AG04449 (cell line): Measurements from ENCODE around the gene CDX1.

Experiments used
- CTCF ChIA-PET: fragments of 350-600 bp; formaldehyde crosslinking; extraction: SDS; loops from one replicate; lab custom pipeline; 2021; ENCODE audit warnings: antibody characterized with exemption; lab: Yijun Ruan, JAX
- POLR2A ChIA-PET: fragments of 400-600, 350-600 bp; formaldehyde crosslinking; extraction: SDS; loops from one replicate; lab custom pipeline; 2020; ENCODE audit warnings: antibody characterized with exemption, inconsistent platforms; lab: Yijun Ruan, JAX
- DNase-seq: peaks from one replicate; pipeline ENCODE4 v3.0.0-alpha.2; 2010; ENCODE audit warnings: low read depth, low spot score
- H3K4me3 ChIP-seq: 2 replicates; pipeline ENCODE4 v1.5.1; 2011; ENCODE audit warnings: low read depth, mild to moderate bottlenecking, control low read depth, low read length
- TF ChIP-seq, protein P1 (sequence below): IDR thresholded peaks from one replicate; pipeline ENCODE4 v1.5.1; 2011; ENCODE audit warnings: mild to moderate bottlenecking, moderate library complexity, low read length, control low read depth, inconsistent platforms; ENCODE audit not compliant: insufficient read depth; ENCODE audit errors: missing control alignments

Gene CDX1

DNA sequence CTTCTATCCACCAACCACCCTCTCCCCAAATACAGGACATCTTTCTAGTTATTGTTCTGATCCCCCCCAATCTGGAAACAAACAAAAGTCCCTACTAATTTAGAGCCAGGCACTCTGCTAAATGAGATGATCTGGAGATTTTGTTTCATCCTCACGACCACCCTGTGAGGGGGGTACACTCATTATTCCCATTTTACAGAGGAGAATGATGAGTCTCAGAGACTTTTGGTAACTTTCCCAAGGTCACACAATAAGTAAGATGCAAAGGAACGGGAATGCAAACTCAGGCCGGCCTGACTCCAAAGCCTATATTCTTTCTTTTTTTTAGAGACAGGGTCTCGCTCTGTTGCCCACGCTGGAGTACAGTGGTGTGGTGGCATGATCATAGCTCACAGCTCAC, 20.3 kb upstream of the CDX1 start:
- TF ChIP-seq, protein P1, sequence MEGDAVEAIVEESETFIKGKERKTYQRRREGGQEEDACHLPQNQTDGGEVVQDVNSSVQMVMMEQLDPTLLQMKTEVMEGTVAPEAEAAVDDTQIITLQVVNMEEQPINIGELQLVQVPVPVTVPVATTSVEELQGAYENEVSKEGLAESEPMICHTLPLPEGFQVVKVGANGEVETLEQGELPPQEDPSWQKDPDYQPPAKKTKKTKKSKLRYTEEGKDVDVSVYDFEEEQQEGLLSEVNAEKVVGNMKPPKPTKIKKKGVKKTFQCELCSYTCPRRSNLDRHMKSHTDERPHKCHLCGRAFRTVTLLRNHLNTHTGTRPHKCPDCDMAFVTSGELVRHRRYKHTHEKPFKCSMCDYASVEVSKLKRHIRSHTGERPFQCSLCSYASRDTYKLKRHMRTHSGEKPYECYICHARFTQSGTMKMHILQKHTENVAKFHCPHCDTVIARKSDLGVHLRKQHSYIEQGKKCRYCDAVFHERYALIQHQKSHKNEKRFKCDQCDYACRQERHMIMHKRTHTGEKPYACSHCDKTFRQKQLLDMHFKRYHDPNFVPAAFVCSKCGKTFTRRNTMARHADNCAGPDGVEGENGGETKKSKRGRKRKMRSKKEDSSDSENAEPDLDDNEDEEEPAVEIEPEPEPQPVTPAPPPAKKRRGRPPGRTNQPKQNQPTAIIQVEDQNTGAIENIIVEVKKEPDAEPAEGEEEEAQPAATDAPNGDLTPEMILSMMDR: no peak
- POLR2A ChIA-PET: interaction anchor here (0.9 to 9.7 kb wide), 2 partner anchors 6 to 68 kb away, joined by 3 to 115 read pairs; partner anchors contain the start of gene PDGFRB
- no peak overlapping the region for H3K4me3 ChIP-seq
- no peak for DNase-seq
- CTCF ChIA-PET: interaction anchor here (1.0 to 9.5 kb wide), 3 partner anchors 10 to 17 kb away, joined by 3 to 52 read pairs (median 3); no protein-coding TSS in a partner anchor

DNA sequence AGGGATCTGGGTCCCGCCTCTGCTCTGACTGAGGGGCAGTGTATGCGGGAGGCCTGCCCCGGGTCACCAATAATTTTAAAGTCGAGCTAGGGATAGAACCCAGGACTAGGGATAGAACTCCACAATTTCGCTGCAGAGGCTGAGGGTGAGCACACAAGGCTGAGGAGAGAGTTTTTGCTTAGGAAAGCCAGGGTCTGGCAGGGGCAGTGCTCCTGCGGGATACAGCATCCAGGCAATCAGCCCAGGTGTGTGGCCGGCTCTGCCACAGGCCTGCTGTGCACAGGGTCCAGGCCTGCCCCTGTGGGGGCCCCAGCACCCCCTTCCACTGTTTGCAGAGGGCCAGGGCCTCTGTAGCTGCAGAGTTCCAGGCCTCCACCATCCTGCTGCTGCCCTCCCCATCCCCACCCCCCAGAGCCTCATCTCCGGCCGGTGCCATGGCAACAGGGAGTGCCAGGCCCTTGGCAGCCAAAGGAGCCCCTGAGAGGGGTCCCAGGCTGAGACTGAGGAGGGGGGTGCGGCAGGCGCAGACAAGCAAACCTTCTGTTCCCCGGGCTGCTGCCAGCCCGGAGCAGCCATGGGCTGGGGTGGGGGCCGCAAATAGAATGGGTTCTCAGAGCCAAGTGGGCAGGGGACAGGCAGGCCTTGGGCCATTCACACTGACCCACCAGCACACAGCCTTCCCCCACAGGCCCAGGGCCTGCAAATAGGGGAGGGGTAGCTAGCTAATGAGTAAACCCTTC, 19.5 kb upstream of the CDX1 start:
- ChIA-PET POLR2A (interaction anchor here (0.9 kb wide), 1 partner anchor 67 kb away, joined by 3 read pairs; no protein-coding TSS in a partner anchor), CTCF (interaction anchor here (1.1 kb wide), 1 partner anchor 11 kb away, joined by 3 read pairs; no protein-coding TSS in a partner anchor)
- DNase-seq: no peak
- TF ChIP-seq, protein P1: no peak
- H3K4me3 ChIP-seq: no peak overlapping the region

DNA sequence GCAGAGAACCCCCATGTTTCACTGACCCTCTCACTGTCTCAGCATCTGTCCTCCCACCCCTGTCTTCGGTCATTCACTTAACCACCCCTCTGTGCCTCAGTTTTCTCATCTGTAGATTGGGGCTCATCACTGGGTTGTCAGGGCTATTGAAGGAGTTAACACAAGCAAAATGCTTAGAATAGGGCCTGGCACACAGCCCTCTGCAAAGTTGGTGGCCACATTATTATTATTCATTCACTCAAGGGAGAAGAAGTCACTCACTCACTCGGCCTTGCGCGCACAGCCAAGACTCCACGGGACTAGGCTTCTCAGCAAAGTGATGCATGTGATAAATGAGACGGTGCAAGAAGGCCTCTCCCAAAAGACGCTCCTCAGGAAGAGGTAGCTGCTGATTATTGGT, 18.9 kb upstream of the CDX1 start:
- CTCF ChIA-PET: no interaction called here
- POLR2A ChIA-PET: no interaction called here
- TF ChIP-seq, protein P1: no peak
- no peak overlapping the region for H3K4me3 ChIP-seq
- DNase-seq: no peak

DNA sequence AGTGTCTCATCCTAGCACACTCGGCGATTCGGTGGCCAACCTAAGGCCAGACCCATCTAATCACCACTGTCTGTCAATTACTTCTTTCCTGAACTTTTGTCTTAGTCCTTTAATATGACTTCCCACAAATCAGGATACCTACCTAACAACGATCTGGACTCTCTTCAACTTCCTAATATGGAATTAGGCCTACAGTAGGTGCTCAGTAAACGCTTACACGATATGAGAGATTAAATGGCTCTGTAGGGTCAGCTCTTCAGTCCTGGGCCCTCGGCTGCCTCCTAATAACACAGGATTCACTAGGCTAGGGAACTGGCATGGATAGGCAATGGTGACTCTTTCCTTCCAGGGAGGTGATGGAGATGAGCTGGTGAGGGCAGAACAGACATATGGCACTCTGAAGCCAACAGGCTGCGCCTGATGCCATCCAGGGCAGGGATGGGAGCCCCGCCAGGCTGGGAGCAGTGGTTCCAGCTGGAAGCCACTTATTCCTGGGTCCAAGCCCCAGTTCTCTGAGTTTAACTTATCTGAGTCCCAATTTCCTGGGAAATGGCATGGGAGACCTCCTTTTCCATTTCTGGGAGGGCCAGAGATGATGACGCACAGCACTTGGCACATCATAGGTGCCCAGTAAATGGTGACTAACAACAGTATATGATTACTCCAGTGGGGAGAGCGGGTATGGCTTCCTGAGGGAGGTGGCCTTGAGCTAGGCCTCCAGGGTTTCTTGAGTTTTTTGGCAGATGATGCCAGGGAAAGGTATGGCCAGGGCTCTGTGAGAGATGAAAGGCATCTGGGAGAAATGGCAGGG, 18.3 kb upstream of the CDX1 start:
- no peak for DNase-seq
- CTCF ChIA-PET: interaction anchor here (1.0 kb wide), 1 partner anchor 68 kb away, joined by 3 read pairs; no protein-coding TSS in a partner anchor
- POLR2A ChIA-PET: interaction anchor here (8.6 kb wide), 1 partner anchor 7 kb away, joined by 115 read pairs; no protein-coding TSS in a partner anchor
- no peak overlapping the region for H3K4me3 ChIP-seq
- TF ChIP-seq, protein P1: no peak

DNA sequence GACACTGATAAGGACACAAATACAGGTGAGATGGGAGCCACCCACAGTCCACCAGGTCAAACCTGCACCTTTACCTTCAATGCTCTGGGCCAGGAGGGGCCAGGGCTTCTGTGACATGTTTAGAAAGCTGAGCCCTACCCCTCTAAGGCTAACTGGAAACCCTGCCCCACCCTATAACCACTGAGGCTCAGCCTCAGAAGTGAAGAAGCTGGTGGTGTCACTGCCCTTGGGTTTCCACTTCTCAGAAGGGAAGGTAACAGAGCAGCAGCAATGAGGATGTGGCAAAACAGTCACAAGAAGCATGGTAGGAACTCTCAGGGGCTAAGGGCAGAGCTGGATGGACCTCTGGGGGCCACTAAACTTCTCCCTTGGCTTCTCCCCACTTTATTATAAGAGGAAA, 17.0 kb upstream of the CDX1 start:
- TF ChIP-seq, protein P1: no peak
- ChIA-PET CTCF (interaction anchor here (0.6 to 1.6 kb wide), 5 partner anchors 11 to 597 kb away, joined by 3 to 6 read pairs (median 4); no protein-coding TSS in a partner anchor), POLR2A (interaction anchor here (1.2 to 8.6 kb wide), 2 partner anchors 8 to 9 kb away, joined by 3 to 115 read pairs; no protein-coding TSS in a partner anchor)
- DNase-seq: no peak
- no peak overlapping the region; the same call in 1 of the 2 replicates for H3K4me3 ChIP-seq
